HG02973 (cell line): Measurements from ENCODE around the gene DCTN2.
"Not testable (repeated sequence)": the region's sequence is repeated elsewhere in the genome, so short reads cannot be mapped to it uniquely, and the experiment has no call there.

Experiments used
- ATAC-seq: cut with Tn5 transposase; IDR thresholded peaks from one replicate; pipeline ENCODE4 v1.9.1; 2021; ENCODE audit warnings: moderate library complexity; ENCODE audit not compliant: unreplicated experiment

The DCTN2 gene

GRCh38 chr12:57529831-57530230 lies 17.2 kb downstream of the DCTN2 start:
- ATAC-seq: no peak

GRCh38 chr12:57528831-57529555 lies 18.0 kb downstream of the DCTN2 start:
- no peak for ATAC-seq

- no peak for ATAC-seq
Measured at GRCh38 chr12:57528176-57528575, 18.8 kb downstream of the DCTN2 start.

GRCh38 chr12:57527184-57527583 lies 19.8 kb downstream of the DCTN2 start:
- no peak for ATAC-seq

- ATAC-seq: no peak
Measured at GRCh38 chr12:57526477-57527126, 20.4 kb downstream of the DCTN2 start.

GRCh38 chr12:57525615-57526383 lies 21.2 kb downstream of the DCTN2 start:
- ATAC-seq: no peak

- ATAC-seq: no peak
Measured at GRCh38 chr12:57524814-57525614, 22.0 kb downstream of the DCTN2 start.

- no peak for ATAC-seq
Measured at GRCh38 chr12:57523706-57524614, 23.0 kb downstream of the DCTN2 start.

GRCh38 chr12:57522887-57523705 lies 23.9 kb downstream of the DCTN2 start:
- no peak for ATAC-seq

- ATAC-seq: peak; percentile 36
Measured at GRCh38 chr12:57522011-57522886, 24.7 kb downstream of the DCTN2 start, which contains the start of gene MBD6. MBD6 (plus strand) TSS chr12:57522824; CDS start chr12:57524304, 1,480 bp downstream.

GRCh38 chr12:57521525-57522010 lies 25.4 kb downstream of the DCTN2 start:
- ATAC-seq: no peak

- peak; percentile 64 for ATAC-seq
Measured at GRCh38 chr12:57520053-57520818, 26.8 kb downstream of the DCTN2 start, which contains the start of gene DDIT3. DDIT3 (minus strand) TSS chr12:57520514; CDS start chr12:57517406, 3,108 bp downstream.

- ATAC-seq: no peak
Measured at GRCh38 chr12:57519796-57520052, 27.3 kb downstream of the DCTN2 start.

- no peak for ATAC-seq
Measured at GRCh38 chr12:57518920-57519795, 27.8 kb downstream of the DCTN2 start.

- ATAC-seq: no peak
Measured at GRCh38 chr12:57518176-57518919, 28.6 kb downstream of the DCTN2 start.

- not testable (repeated sequence) for ATAC-seq
Measured at GRCh38 chr12:57517718-57518117, 29.3 kb downstream of the DCTN2 start.
